Liver (tissue), 4 donors: ENCODE measurements around the gene P3H4. TPM values are rescaled to one million over a fixed set of nuclear protein-coding genes. Genes with fewer than 3 reads are reported as not detected.

Experiments used
- polyA plus RNA-seq, 2 donors: library from polyadenylated mRNA; stranded (reverse) in 1 of 2; unstranded in 1 of 2; fragments of 200-250 nt in 1 of 2; fragments of >200 nt in 1 of 2; fragmentation: Nextera tagmentation in 1 of 2; extraction: Ambion mirVana in 1 of 2; gene quantifications; one replicate each; pipeline versions ENCODE4 v1.2.1 to v1.2.3, GENCODE V29; 2013 to 2015
- total RNA-seq, 2 donors: library from RNA; depleted of rRNA; stranded (reverse); fragments of >200 nt; gene quantifications; one replicate each; pipeline ENCODE4 v1.2.3, GENCODE V29; 2014
- donor health status: healthy.
- donor health status: healthy.
- donor health status: healthy.

The P3H4 gene
- total and polyA plus RNA-seq, 4 donors: 1.7 to 5.6 (median 2.3) TPM

Other genes with a start within 250 kb of the P3H4 start
- not detected for gene KRT9, start 239.9 kb downstream of the P3H4 start, total RNA-seq
- gene KRT9, start 239.9 kb downstream of the P3H4 start, polyA plus RNA-seq: not detected
- gene KRT14, start 225.1 kb downstream of the P3H4 start, total RNA-seq: not detected
- not detected for gene KRT14, start 225.1 kb downstream of the P3H4 start, polyA plus RNA-seq
- not detected for gene KRT16, start 199.2 kb downstream of the P3H4 start, total RNA-seq
- gene KRT16, start 199.2 kb downstream of the P3H4 start, polyA plus RNA-seq: not detected
- not detected for gene KRT17, start 187.4 kb downstream of the P3H4 start, total RNA-seq
- gene KRT17, start 187.4 kb downstream of the P3H4 start, polyA plus RNA-seq: under 1 TPM in 1 of 2 donors, not detected in 1; 0.15 TPM
- 10 to 100 TPM; 56.5 to 61.0 TPM for gene EIF1, start 123.1 kb downstream of the P3H4 start, total RNA-seq
- gene EIF1, start 123.1 kb downstream of the P3H4 start, polyA plus RNA-seq: 100 to 1,000 TPM; 258 to 755 TPM
- gene GAST, start 99.6 kb downstream of the P3H4 start, total RNA-seq: not detected
- not detected for gene GAST, start 99.6 kb downstream of the P3H4 start, polyA plus RNA-seq
- under 1 TPM; under 0.01 to 0.05 TPM for gene HAP1, start 77.3 kb downstream of the P3H4 start, total RNA-seq
- under 1 TPM; 0.02 to 0.04 TPM for gene HAP1, start 77.3 kb downstream of the P3H4 start, polyA plus RNA-seq
- gene JUP, start 25.2 kb downstream of the P3H4 start, total RNA-seq: 10 to 100 TPM; 40.7 to 56.0 TPM
- gene JUP, start 25.2 kb downstream of the P3H4 start, polyA plus RNA-seq: 10 to 100 TPM; 39.1 to 47.7 TPM
- 10 to 100 TPM in 1 of 2 donors, 1 to 10 TPM in 1; 6.2 to 17.6 TPM for gene FKBP10, start 1.1 kb upstream of the P3H4 start, total RNA-seq
- 1 to 10 TPM in 1 of 2 donors, under 1 TPM in 1; 0.71 to 5.0 TPM for gene FKBP10, start 1.1 kb upstream of the P3H4 start, polyA plus RNA-seq
- gene NT5C3B, start 24.3 kb upstream of the P3H4 start, total RNA-seq: 10 to 100 TPM; 15.3 to 32.0 TPM
- gene NT5C3B, start 24.3 kb upstream of the P3H4 start, polyA plus RNA-seq: 10 to 100 TPM; 25.1 to 28.8 TPM
- gene KLHL10, start 25.9 kb upstream of the P3H4 start, total RNA-seq: under 1 TPM in 1 of 2 donors, not detected in 1; 0.17 TPM
- under 1 TPM; 0.03 to 0.07 TPM for gene KLHL10, start 25.9 kb upstream of the P3H4 start, polyA plus RNA-seq
- 10 to 100 TPM; 11.9 to 12.6 TPM for gene KLHL11, start 53.5 kb upstream of the P3H4 start, total RNA-seq
- 1 to 10 TPM in 1 of 2 donors, under 1 TPM in 1; 0.68 to 2.4 TPM for gene KLHL11, start 53.5 kb upstream of the P3H4 start, polyA plus RNA-seq
- gene ACLY, start 107.0 kb upstream of the P3H4 start, total RNA-seq: 100 to 1,000 TPM in 1 of 2 donors, 10 to 100 TPM in 1; 55.4 to 133 TPM
- 10 to 100 TPM; 12.1 to 18.8 TPM for gene ACLY, start 107.0 kb upstream of the P3H4 start, polyA plus RNA-seq
- 1 to 10 TPM in 1 of 2 donors, under 1 TPM in 1; 0.25 to 1.0 TPM for gene ODAD4, start 118.7 kb upstream of the P3H4 start, total RNA-seq
- gene ODAD4, start 118.7 kb upstream of the P3H4 start, polyA plus RNA-seq: under 1 TPM; 0.07 to 0.21 TPM
- gene CNP, start 154.8 kb upstream of the P3H4 start, total RNA-seq: 10 to 100 TPM; 25.3 to 29.6 TPM
- gene CNP, start 154.8 kb upstream of the P3H4 start, polyA plus RNA-seq: 10 to 100 TPM; 30.7 to 38.3 TPM
- 10 to 100 TPM; 28.7 to 33.9 TPM for gene DNAJC7, start 205.5 kb upstream of the P3H4 start, total RNA-seq
- gene DNAJC7, start 205.5 kb upstream of the P3H4 start, polyA plus RNA-seq: 10 to 100 TPM; 29.4 to 31.8 TPM
- 10 to 100 TPM; 17.3 to 17.4 TPM for gene NKIRAS2, start 208.1 kb upstream of the P3H4 start, total RNA-seq
- gene NKIRAS2, start 208.1 kb upstream of the P3H4 start, polyA plus RNA-seq: 10 to 100 TPM; 16.4 to 20.7 TPM
- under 1 TPM; 0.14 to 0.17 TPM for gene C17orf113, start 238.7 kb upstream of the P3H4 start, total RNA-seq
- gene C17orf113, start 238.7 kb upstream of the P3H4 start, polyA plus RNA-seq: under 1 TPM in 1 of 2 donors, not detected in 1; 0.12 TPM